Measurements from ENCODE around the gene HCN4. TPM values are rescaled to one million over a fixed set of nuclear protein-coding genes. Genes with fewer than 3 reads are reported as not detected.

HCN4 gene
- total and polyA plus RNA-seq, 8 donors, result 0.03 to 1.7 (median 0.18) TPM; not detected in 3

DNA sequence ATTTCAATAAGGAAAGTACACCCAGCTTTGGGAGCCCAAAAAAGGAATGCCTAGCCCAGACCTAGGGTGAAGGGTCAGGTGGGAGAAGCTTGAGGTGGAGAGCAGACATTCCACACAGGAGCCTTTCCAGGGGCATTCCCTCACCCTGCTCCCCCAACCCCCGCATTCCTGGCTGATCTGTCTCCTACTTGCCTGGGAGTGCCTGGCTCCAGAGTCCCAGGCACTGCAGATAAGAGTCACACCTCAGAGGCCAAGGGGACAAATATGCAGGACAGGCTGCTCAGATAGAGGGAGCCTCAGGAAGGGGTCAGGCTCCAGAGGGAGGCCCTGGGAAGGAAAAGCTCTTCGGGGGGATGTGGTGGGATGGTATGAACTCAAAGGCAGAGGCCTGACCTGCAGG, 20.8 kb upstream of the HCN4 start:
- Histone ChIP-seq H3K9me3 (no peaks in the 10 kb centered on the region), H3K27ac (no peak overlapping the region), H3K4me1 (peaks cover 0 to 15% (median 0%) of the 10 kb centered on the region in 4 donors), H3K4me3 (no peak overlapping the region), H3K36me3 (no peaks in the 10 kb centered on the region), H3K27me3 (peaks cover 0 to 57% (median 6%) of the 10 kb centered on the region in 3 donors)
- 30 to 52% (median 47%) methylated on average over 2 of the region's 2 CpGs for WGBS, 5 donors
- TF ChIP-seq POLR2A (IDR thresholded peaks at IDR 0.05) (no peak), CTCF (IDR thresholded peaks at IDR 0.05) (no peak), POLR2AphosphoS5 (IDR thresholded peaks at IDR 0.05) (no peak), EP300 (IDR thresholded peaks at IDR 0.05) (no peak)
- intact Hi-C loops (cut with DNase I; ENCODE audit: low total_unique reads), result no loop called here
- no peak for DNase-seq

GRCh38 chr15:73388256-73388781, 19.6 kb upstream of the HCN4 start:
- TF ChIP-seq POLR2AphosphoS5 (IDR thresholded peaks at IDR 0.05) (no peak), CTCF (IDR thresholded peaks at IDR 0.05) (no peak), POLR2A (IDR thresholded peaks at IDR 0.05) (no peak), EP300 (IDR thresholded peaks at IDR 0.05) (no peak)
- Histone ChIP-seq H3K4me3 (no peak overlapping the region), H3K27me3 (peaks cover 0 to 50% (median 3%) of the 10 kb centered on the region in 3 donors), H3K9me3 (no peaks in the 10 kb centered on the region), H3K36me3 (no peaks in the 10 kb centered on the region), H3K27ac (no peak overlapping the region), H3K4me1 (peaks cover 0 to 15% (median 0%) of the 10 kb centered on the region in 4 donors)
- intact Hi-C loops (cut with DNase I; ENCODE audit: low total_unique reads), result no loop called here
- 42 to 55% (median 47%) methylated on average over 4 to 7 of the region's 7 CpGs for WGBS, 5 donors
- DNase-seq, result no peak

DNA sequence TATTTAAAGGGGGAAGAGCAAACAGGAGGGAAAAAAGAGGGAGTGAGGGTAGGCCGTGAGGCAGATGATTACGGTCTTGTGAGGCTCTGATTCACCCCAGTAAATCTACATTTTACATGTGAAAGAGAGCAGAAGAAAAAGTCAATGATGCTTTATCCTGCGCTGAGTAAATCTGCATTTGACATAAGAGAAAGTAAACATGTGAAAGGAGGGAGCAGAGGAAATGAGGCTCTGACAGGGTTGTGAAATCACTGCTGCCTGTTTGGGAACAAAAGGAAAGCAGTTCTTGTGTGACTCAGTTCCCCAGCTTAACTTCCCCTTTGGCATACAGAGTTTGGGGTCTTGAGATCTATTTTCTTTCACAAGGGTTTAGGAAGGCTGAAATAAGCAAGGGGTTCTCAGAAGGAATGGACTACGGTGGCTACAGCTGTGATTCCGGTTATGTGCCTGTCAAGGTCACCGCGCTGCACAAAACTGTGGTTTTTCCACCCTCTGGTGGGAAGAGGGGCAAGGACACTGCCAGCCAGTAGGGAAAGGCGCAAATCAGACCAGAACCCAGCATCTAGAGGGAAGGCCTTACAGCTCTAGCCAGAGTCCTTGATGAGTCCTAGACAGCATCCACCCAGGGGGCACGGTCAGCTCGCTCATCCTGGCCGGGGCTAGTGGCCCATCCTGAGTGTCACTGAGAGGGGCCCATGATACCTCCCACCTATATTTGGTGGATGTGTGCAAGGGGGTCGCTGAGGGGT, 18.9 kb upstream of the HCN4 start:
- intact Hi-C loops (cut with DNase I; ENCODE audit: low total_unique reads), result no loop called here
- WGBS, 5 donors, result 70 to 78% (median 77%) methylated on average over 12 of the region's 12 CpGs
- H3K4me3 ChIP-seq, result no peak overlapping the region
- no peak for TF ChIP-seq POLR2A (IDR thresholded peaks at IDR 0.05)
- TF ChIP-seq EP300 (IDR thresholded peaks at IDR 0.05), result no peak
- no peak for TF ChIP-seq CTCF (IDR thresholded peaks at IDR 0.05)
- no peak for TF ChIP-seq POLR2AphosphoS5 (IDR thresholded peaks at IDR 0.05)
- H3K9me3 ChIP-seq, result no peaks in the 10 kb centered on the region
- peaks cover 0 to 15% (median 0%) of the 10 kb centered on the region in 4 donors for H3K4me1 ChIP-seq
- H3K36me3 ChIP-seq, result no peaks in the 10 kb centered on the region
- H3K27me3 ChIP-seq, result peaks cover 0 to 49% (median 3%) of the 10 kb centered on the region in 3 donors
- no peak overlapping the region for H3K27ac ChIP-seq
- DNase-seq, result no peak

GRCh38 chr15:73386886-73387506, 18.2 kb upstream of the HCN4 start:
- H3K9me3 ChIP-seq, result no peaks in the 10 kb centered on the region
- no peak for TF ChIP-seq EP300 (IDR thresholded peaks at IDR 0.05)
- TF ChIP-seq POLR2A (IDR thresholded peaks at IDR 0.05), result no peak
- TF ChIP-seq CTCF (IDR thresholded peaks at IDR 0.05), result no peak
- TF ChIP-seq POLR2AphosphoS5 (IDR thresholded peaks at IDR 0.05), result no peak
- peaks cover 0 to 15% (median 0%) of the 10 kb centered on the region in 4 donors for H3K4me1 ChIP-seq
- intact Hi-C loops (cut with DNase I; ENCODE audit: low total_unique reads), result no loop called here
- no peaks in the 10 kb centered on the region for H3K36me3 ChIP-seq
- DNase-seq, result no peak
- peaks cover 0 to 51% (median 3%) of the 10 kb centered on the region in 3 donors for H3K27me3 ChIP-seq
- 51 to 59% (median 51%) methylated on average over 8 of the region's 8 CpGs for WGBS, 5 donors
- H3K27ac ChIP-seq, result no peak overlapping the region
- H3K4me3 ChIP-seq, result no peak overlapping the region
